Mesendoderm (in vitro differentiated cells): ENCODE measurements around the gene SUV39H1.

Source experiments
- DNase-seq: peaks from one replicate; pipeline ENCODE4 v3.0.0; 2013
- H2AK5ac ChIP-seq: 2 replicates; pipeline ENCODE4 v1.6.1; 2013; ENCODE audit warnings: low read length, inconsistent platforms
- H2BK120ac ChIP-seq: 2 replicates; pipeline ENCODE4 v1.6.1; 2013; ENCODE audit warnings: low read depth, mild to moderate bottlenecking, low read length, moderate library complexity, mixed read lengths
- H2BK15ac ChIP-seq: replicated peaks from 2 replicates; pipeline ENCODE4 v1.6.1; 2013; ENCODE audit warnings: low read depth, mild to moderate bottlenecking, moderate library complexity
- H2BK5ac ChIP-seq: 2 replicates; pipeline ENCODE4 v1.6.1; 2013; ENCODE audit warnings: low read length, inconsistent platforms
- H3K18ac ChIP-seq: 2 replicates; pipeline ENCODE4 v1.6.1; 2013; ENCODE audit warnings: mild to moderate bottlenecking, low read length, mixed read lengths
- H3K23ac ChIP-seq: one replicate; pipeline ENCODE4 v1.6.1; 2013; ENCODE audit warnings: low read length
- H3K27ac ChIP-seq: 2 replicates; pipeline ENCODE4 v1.5.1; 2013; ENCODE audit warnings: low read depth, mild to moderate bottlenecking, inconsistent platforms, low read length, moderate library complexity
- H3K27me3 ChIP-seq: 2 replicates; pipeline ENCODE4 v1.6.1; 2013; ENCODE audit warnings: low read length, control low read depth, mild to moderate bottlenecking, inconsistent platforms; ENCODE audit not compliant: insufficient read depth, poor library complexity
- H3K36me3 ChIP-seq: 2 replicates; pipeline ENCODE4 v1.6.1; 2013; ENCODE audit warnings: low read length, inconsistent platforms; ENCODE audit not compliant: control insufficient read depth, insufficient read depth
- H3K4ac ChIP-seq: one replicate; pipeline ENCODE4 v1.6.1; 2013; ENCODE audit warnings: low read depth, mild to moderate bottlenecking, low read length, moderate library complexity
- H3K4me1 ChIP-seq: 2 replicates; pipeline ENCODE4 v1.6.1; 2013; ENCODE audit warnings: low read depth, low read length, inconsistent platforms; ENCODE audit not compliant: control insufficient read depth
- H3K4me2 ChIP-seq: 2 replicates; pipeline ENCODE4 v1.6.1; 2013; ENCODE audit warnings: low read length
- H3K4me3 ChIP-seq: 2 replicates; pipeline ENCODE4 v1.5.1; 2013; ENCODE audit warnings: mild to moderate bottlenecking, low read length
- H3K56ac ChIP-seq: one replicate; pipeline ENCODE4 v1.6.1; 2013; ENCODE audit warnings: low read length
- H3K79me1 ChIP-seq: 2 replicates; pipeline ENCODE4 v1.6.1; 2013; ENCODE audit warnings: low read length, inconsistent platforms
- H3K79me2 ChIP-seq: 2 replicates; pipeline ENCODE4 v1.6.1; 2013; ENCODE audit warnings: mild to moderate bottlenecking, low read length; ENCODE audit not compliant: control insufficient read depth, insufficient read depth
- H3K9ac ChIP-seq: 2 replicates; pipeline ENCODE4 v1.6.1; 2013; ENCODE audit warnings: low read length, inconsistent platforms
- H4K5ac ChIP-seq: one replicate; pipeline ENCODE4 v1.6.1; 2013; ENCODE audit warnings: low read length
- H4K8ac ChIP-seq: one replicate; pipeline ENCODE4 v1.6.1; 2013; ENCODE audit warnings: low read depth, mild to moderate bottlenecking, control low read depth, low read length, moderate library complexity
- WGBS: extraction: QIAGEN DNeasy Blood & Tissue Kit; methylation state at CpG from one replicate; pipeline ENCODE4 v1.1.7; 2013; ENCODE audit warnings: low lambda C conversion rate, missing lambda C conversion rate; ENCODE audit not compliant: insufficient coverage; ENCODE audit errors: extremely low coverage; 5-methylcytosine and 5-hydroxymethylcytosine counted together

The SUV39H1 gene

GRCh38 chrX:48715072-48715471, 18.5 kb downstream of the SUV39H1 start:
- no peak overlapping the region for H3K4me3 ChIP-seq
- no peak overlapping the region for H3K56ac ChIP-seq
- no CpG with 5 or more reads among the region's 2 CpGs for WGBS
- H3K23ac ChIP-seq, result no peak overlapping the region
- H3K27me3 ChIP-seq, result no peaks in the 10 kb centered on the region
- no peak overlapping the region for H3K4ac ChIP-seq
- no peak overlapping the region for H4K8ac ChIP-seq
- no peak overlapping the region for H3K27ac ChIP-seq
- H3K4me2 ChIP-seq, result no peak overlapping the region
- no peaks in the 10 kb centered on the region for H3K4me1 ChIP-seq
- no peak overlapping the region for H3K18ac ChIP-seq
- no peaks in the 10 kb centered on the region for H3K79me1 ChIP-seq
- no peak overlapping the region for H4K5ac ChIP-seq
- no peak for DNase-seq
- no peak overlapping the region for H2BK120ac ChIP-seq
- no peak overlapping the region for H2AK5ac ChIP-seq
- H2BK15ac ChIP-seq, result no peak overlapping the region
- no peaks in the 10 kb centered on the region for H3K36me3 ChIP-seq
- no peak overlapping the region for H3K9ac ChIP-seq
- no peaks in the 10 kb centered on the region for H3K79me2 ChIP-seq
- H2BK5ac ChIP-seq, result no peak overlapping the region

- H3K36me3 ChIP-seq, result no peaks in the 10 kb centered on the region
- H2AK5ac ChIP-seq, result no peak overlapping the region
- H2BK5ac ChIP-seq, result no peak overlapping the region
- no peaks in the 10 kb centered on the region for H3K27me3 ChIP-seq
- no peak overlapping the region for H3K27ac ChIP-seq
- H3K18ac ChIP-seq, result no peak overlapping the region
- no peak overlapping the region for H3K4me3 ChIP-seq
- no peak overlapping the region for H3K4me2 ChIP-seq
- DNase-seq, result no peak
- no CpG with 5 or more reads among the region's 4 CpGs for WGBS
- H3K56ac ChIP-seq, result no peak overlapping the region
- no peak overlapping the region for H3K4ac ChIP-seq
- no peaks in the 10 kb centered on the region for H3K79me2 ChIP-seq
- no peak overlapping the region for H2BK15ac ChIP-seq
- H2BK120ac ChIP-seq, result no peak overlapping the region
- H4K8ac ChIP-seq, result no peak overlapping the region
- no peaks in the 10 kb centered on the region for H3K79me1 ChIP-seq
- H3K4me1 ChIP-seq, result no peaks in the 10 kb centered on the region
- H3K23ac ChIP-seq, result no peak overlapping the region
- H3K9ac ChIP-seq, result no peak overlapping the region
- H4K5ac ChIP-seq, result no peak overlapping the region
Measured at GRCh38 chrX:48715876-48716502, 19.5 kb downstream of the SUV39H1 start.

- Histone ChIP-seq H3K18ac (no peak overlapping the region), H4K8ac (no peak overlapping the region), H4K5ac (no peak overlapping the region), H3K4ac (no peak overlapping the region), H3K27ac (no peak overlapping the region), H2AK5ac (no peak overlapping the region), H3K4me1 (no peaks in the 10 kb centered on the region), H3K9ac (no peak overlapping the region), H3K4me2 (no peak overlapping the region), H3K4me3 (no peak overlapping the region), H3K56ac (no peak overlapping the region), H2BK15ac (no peak overlapping the region), H2BK120ac (no peak overlapping the region), H3K79me1 (no peaks in the 10 kb centered on the region), H2BK5ac (no peak overlapping the region), H3K79me2 (no peaks in the 10 kb centered on the region), H3K23ac (no peak overlapping the region), H3K27me3 (no peaks in the 10 kb centered on the region), H3K36me3 (no peaks in the 10 kb centered on the region)
- no CpG with 5 or more reads among the region's 2 CpGs for WGBS
- DNase-seq, result no peak
Measured at GRCh38 chrX:48719958-48720357, 23.4 kb downstream of the SUV39H1 start.

- no peak overlapping the region for H3K23ac ChIP-seq
Measured at GRCh38 chrX:48720577-48721250, 24.2 kb downstream of the SUV39H1 start.

GRCh38 chrX:48721916-48722315, 25.4 kb downstream of the SUV39H1 start:
- no peak for DNase-seq
- no peaks in the 10 kb centered on the region for H3K27me3 ChIP-seq
- no peak overlapping the region for H3K4me3 ChIP-seq
- no peak overlapping the region for H2BK120ac ChIP-seq
- no peak overlapping the region for H3K23ac ChIP-seq
- no peak overlapping the region for H2AK5ac ChIP-seq
- no peaks in the 10 kb centered on the region for H3K79me1 ChIP-seq
- H2BK5ac ChIP-seq, result no peak overlapping the region
- H3K9ac ChIP-seq, result no peak overlapping the region
- H3K18ac ChIP-seq, result no peak overlapping the region
- no peak overlapping the region for H3K27ac ChIP-seq
- no peak overlapping the region for H3K4me2 ChIP-seq
- no peaks in the 10 kb centered on the region for H3K4me1 ChIP-seq
- no peak overlapping the region for H2BK15ac ChIP-seq
- H3K36me3 ChIP-seq, result no peaks in the 10 kb centered on the region
- no peaks in the 10 kb centered on the region for H3K79me2 ChIP-seq
- no peak overlapping the region for H3K4ac ChIP-seq
- no peak overlapping the region for H4K5ac ChIP-seq
- no peak overlapping the region for H3K56ac ChIP-seq
- no peak overlapping the region for H4K8ac ChIP-seq

More at GRCh38 chrX:48720577-48721250, 24.2 kb downstream of the SUV39H1 start:
- Histone ChIP-seq H3K4ac (no peak overlapping the region), H3K4me3 (no peak overlapping the region), H3K9ac (no peak overlapping the region), H2AK5ac (no peak overlapping the region), H3K4me2 (no peak overlapping the region), H2BK120ac (no peak overlapping the region), H3K18ac (no peak overlapping the region), H4K8ac (no peak overlapping the region), H2BK15ac (no peak overlapping the region), H2BK5ac (no peak overlapping the region), H3K79me1 (no peaks in the 10 kb centered on the region), H3K56ac (no peak overlapping the region), H3K79me2 (no peaks in the 10 kb centered on the region), H3K36me3 (no peaks in the 10 kb centered on the region), H3K4me1 (no peaks in the 10 kb centered on the region), H4K5ac (no peak overlapping the region), H3K27me3 (no peaks in the 10 kb centered on the region), H3K27ac (no peak overlapping the region)
- DNase-seq, result no peak
- WGBS, result no CpG with 5 or more reads among the region's 4 CpGs

- H3K56ac ChIP-seq, result no peak overlapping the region
- no peak overlapping the region for H3K27ac ChIP-seq
- no peak overlapping the region for H2BK15ac ChIP-seq
- H3K79me2 ChIP-seq, result no peaks in the 10 kb centered on the region
- H3K4me1 ChIP-seq, result no peaks in the 10 kb centered on the region
- DNase-seq, result no peak
- no peak overlapping the region for H4K5ac ChIP-seq
- H3K4me3 ChIP-seq, result no peak overlapping the region
- no peak overlapping the region for H4K8ac ChIP-seq
- no peak overlapping the region for H3K4me2 ChIP-seq
- no peak overlapping the region for H3K4ac ChIP-seq
- no peak overlapping the region for H3K18ac ChIP-seq
- no peak overlapping the region for H2AK5ac ChIP-seq
- no peak overlapping the region for H3K9ac ChIP-seq
- H2BK120ac ChIP-seq, result no peak overlapping the region
- no CpG with 5 or more reads among the region's 2 CpGs for WGBS
- no peak overlapping the region for H2BK5ac ChIP-seq
- no peaks in the 10 kb centered on the region for H3K79me1 ChIP-seq
- no peak overlapping the region for H3K23ac ChIP-seq
- H3K36me3 ChIP-seq, result no peaks in the 10 kb centered on the region
- no peaks in the 10 kb centered on the region for H3K27me3 ChIP-seq
Measured at GRCh38 chrX:48726596-48726995, 30.1 kb downstream of the SUV39H1 start.
